Stomach smooth muscle (tissue), 2 donors: ENCODE results near the gene ATP10A.

Experiments used
- H3K27ac ChIP-seq: one replicate; pipeline ENCODE4 v1.7.0; 2013; ENCODE audit warnings: mild to moderate bottlenecking, low read length, inconsistent platforms
- H3K27me3 ChIP-seq, 2 donors: one replicate each; pipeline ENCODE4 v1.7.0; 2013; ENCODE audit warnings: low read length in 2 of 2; ENCODE audit not compliant: insufficient read depth in 2 of 2, control insufficient read depth in 1 of 2
- H3K36me3 ChIP-seq, 2 donors: one replicate each; pipeline ENCODE4 v1.7.0; 2013; ENCODE audit warnings: low read length in 2 of 2; ENCODE audit not compliant: control insufficient read depth in 2 of 2, insufficient read depth in 2 of 2
- H3K4me1 ChIP-seq: one replicate; pipeline ENCODE4 v1.7.0; 2013; ENCODE audit warnings: low read length; ENCODE audit not compliant: control insufficient read depth, insufficient read depth
- H3K4me3 ChIP-seq, 2 donors: one replicate each; pipeline ENCODE4 v1.7.0; 2013; ENCODE audit warnings: low read length in 2 of 2
- H3K9ac ChIP-seq, 2 donors: one replicate each; pipeline ENCODE4 v1.7.0; 2013; ENCODE audit warnings: low read length in 2 of 2, mild to moderate bottlenecking in 1 of 2
- H3K9me3 ChIP-seq, 2 donors: one replicate each; pipeline ENCODE4 v1.7.0; 2013; ENCODE audit warnings: low read length in 2 of 2; ENCODE audit not compliant: control insufficient read depth in 2 of 2
- donor health status: healthy.
- donor health status: Pancreatic carcinoma.

The ATP10A gene

DNA sequence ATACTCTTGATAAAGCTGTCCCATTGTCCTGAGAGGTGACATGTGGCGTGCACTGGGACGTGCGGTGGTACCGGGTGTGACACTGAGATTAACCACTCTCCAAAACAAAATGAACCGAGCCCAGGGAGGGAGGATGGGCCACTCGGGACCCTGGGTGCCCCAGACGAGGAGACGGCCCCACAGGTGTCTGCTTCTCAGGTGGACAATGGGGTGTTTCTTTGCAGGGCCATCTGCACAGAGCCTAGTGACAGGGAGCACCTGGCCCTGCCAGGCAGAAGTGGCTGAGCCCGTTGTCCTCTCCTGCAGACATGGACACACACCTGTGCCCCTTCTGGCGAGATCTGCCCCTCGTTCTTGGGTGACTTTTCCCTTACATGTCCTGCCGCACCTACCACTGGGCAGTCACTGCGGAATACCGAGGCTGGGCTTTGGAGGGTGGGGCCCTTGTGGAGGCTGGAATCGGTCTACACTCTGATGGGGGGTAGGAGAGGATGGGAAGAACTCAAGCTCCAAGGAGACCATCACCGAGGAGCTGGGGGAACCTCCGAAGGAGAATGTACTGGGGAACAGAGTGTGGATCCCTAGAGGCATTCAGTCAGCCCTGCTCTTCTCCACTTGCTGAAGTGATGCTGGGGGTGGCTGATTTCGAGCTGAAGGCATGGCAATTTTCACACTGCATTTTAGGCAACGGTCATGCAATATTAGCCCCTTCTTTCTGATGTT lies 153.5 kb downstream of the ATP10A start:
- H3K27me3 ChIP-seq, result no peaks in the 10 kb centered on the region
- no peaks in the 10 kb centered on the region for H3K9me3 ChIP-seq
- peaks cover 7 to 35% of the 10 kb centered on the region in 2 donors for H3K36me3 ChIP-seq
- no peak overlapping the region for H3K27ac ChIP-seq
- H3K4me1 ChIP-seq, result peaks cover 4% of the 10 kb centered on the region
- H3K9ac ChIP-seq, result no peak overlapping the region
- H3K4me3 ChIP-seq, result no peak overlapping the region

DNA sequence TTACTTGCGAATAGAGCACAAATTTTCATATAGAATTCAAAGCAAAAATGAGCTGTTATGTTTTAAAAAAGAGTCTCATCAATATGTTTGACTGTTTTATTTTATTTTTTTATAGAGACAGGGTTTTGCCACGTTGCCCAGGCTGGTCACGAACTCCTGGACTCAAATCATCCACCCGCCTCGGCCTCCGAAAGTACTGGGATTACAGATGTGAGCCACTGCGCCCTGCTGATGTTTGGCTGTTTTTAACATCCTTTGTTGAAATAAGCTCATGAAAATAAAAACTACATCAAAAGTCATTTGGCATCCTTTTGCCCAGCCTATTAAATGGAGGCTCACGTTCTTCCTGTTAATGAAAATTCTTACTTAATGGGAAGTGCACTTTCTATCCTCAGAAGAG lies 154.7 kb downstream of the ATP10A start:
- Histone ChIP-seq H3K27me3 (no peaks in the 10 kb centered on the region), H3K4me3 (no peak overlapping the region), H3K9me3 (no peaks in the 10 kb centered on the region), H3K9ac (no peak overlapping the region), H3K27ac (no peak overlapping the region), H3K4me1 (peaks cover 4% of the 10 kb centered on the region), H3K36me3 (peaks cover 11 to 31% of the 10 kb centered on the region in 2 donors)

DNA sequence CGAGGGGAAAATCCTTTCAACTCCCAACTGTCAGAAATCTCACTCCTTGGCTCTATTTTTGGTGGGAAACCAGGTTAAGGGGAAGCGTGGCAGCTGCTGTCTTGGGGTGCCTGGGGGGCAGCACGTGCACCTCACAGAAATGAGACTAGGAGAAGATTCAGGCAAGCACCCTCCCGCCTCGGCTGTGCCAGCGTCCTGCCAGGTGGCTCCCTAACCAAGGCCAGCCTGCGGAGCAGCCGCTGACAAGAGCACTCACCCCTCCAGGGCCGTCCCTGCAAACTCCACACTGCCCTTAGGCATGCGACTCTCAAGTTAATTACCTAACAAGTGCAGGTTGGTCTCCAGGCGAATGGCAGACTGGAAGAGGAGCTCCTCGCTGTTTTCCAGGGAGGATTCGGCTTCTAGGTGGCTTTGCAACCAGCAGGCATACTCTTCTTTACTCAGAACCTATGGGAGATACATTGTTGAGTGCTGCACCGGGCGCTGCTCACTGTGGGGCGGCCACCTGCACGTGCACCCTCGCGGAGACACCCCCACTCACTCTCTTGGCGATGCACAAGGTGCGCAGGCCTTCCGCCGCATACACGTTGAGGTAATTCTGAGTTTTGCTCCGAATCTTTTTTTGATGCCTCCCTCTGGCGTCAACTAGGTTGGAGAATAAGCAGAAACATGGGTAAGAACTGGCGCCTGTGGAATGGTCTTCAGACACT lies 155.3 kb downstream of the ATP10A start:
- Histone ChIP-seq H3K4me1 (peaks cover 4% of the 10 kb centered on the region), H3K4me3 (no peak overlapping the region), H3K27ac (no peak overlapping the region), H3K36me3 (peaks cover 11 to 28% of the 10 kb centered on the region in 2 donors), H3K9me3 (no peaks in the 10 kb centered on the region), H3K27me3 (no peaks in the 10 kb centered on the region), H3K9ac (no peak overlapping the region)

DNA sequence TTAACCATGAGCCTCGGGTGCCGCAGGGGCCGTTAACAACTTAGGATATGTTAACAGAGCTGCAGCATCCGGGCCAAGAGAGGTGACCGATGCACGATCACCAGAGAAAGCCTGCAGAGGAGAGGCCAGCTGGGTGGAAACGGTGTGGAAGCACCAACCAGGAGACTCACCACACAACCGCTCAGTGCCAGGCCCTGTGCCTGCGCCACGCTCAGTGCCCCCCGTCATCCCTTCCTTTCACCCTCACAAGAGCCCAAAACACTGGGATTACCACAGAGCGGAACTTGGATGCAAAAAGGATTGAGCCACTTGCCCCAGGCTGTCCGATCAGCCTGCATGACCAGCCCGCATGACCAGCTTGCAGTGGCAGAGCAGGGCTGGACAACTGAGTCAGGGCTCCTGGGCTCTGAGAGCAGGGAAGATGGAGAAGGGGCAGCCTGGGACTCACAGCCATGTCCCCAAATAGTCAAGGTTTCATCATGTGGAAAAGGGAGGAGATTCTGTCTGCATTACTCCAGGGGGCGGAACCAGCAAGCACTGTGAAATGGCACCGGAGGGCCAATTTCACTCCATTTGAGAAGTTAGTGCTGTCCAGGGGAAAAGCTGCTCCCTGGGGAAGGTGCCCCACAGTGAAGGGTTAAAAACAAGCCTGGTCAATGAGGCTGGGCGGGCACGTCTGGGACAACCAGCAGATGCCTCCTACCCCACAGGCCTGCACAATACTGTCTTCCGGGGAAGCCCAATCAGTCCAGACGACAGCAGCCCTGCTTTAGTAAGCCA lies 156.8 kb downstream of the ATP10A start:
- H3K36me3 ChIP-seq, result peaks cover 10 to 26% of the 10 kb centered on the region in 2 donors
- H3K4me3 ChIP-seq, result no peak overlapping the region
- no peaks in the 10 kb centered on the region for H3K27me3 ChIP-seq
- peaks cover 4% of the 10 kb centered on the region for H3K4me1 ChIP-seq
- no peaks in the 10 kb centered on the region for H3K9me3 ChIP-seq
- no peak overlapping the region for H3K9ac ChIP-seq
- H3K27ac ChIP-seq, result no peak overlapping the region

DNA sequence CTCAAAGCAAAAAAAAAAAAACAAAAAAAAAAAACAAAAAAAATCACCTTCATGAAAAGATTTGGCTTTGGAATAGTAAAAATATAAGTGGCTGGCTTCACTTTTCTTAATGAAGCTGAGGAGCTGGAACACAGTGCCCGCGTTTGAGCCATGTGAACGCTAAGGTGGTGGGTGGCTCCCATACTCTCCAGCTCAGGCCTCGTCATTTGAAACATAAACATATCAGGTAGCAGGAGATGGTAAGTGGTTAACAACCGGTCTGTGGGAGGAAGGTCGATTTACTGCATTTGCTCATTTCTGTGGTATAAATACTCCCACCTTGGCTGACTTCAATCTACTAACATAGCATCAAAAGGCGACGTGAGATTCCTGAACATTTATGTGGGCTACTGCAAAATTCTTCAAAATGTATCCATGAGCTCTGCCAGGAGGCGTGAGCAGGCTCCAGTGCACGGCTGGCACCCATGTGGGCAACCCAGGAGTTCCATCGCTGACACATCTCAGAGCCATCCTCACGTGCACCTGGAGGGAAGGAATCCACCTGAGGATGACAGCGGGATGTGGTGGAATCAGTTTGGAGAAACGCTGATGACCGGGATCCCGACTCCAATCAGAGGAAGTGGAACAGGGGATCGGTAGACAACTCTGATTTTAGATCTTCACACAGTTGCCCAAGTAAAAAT lies 157.6 kb downstream of the ATP10A start:
- H3K9ac ChIP-seq, result no peak overlapping the region
- H3K27ac ChIP-seq, result no peak overlapping the region
- H3K36me3 ChIP-seq, result peaks cover 10 to 24% of the 10 kb centered on the region in 2 donors
- H3K4me1 ChIP-seq, result peaks cover 4% of the 10 kb centered on the region
- no peak overlapping the region for H3K4me3 ChIP-seq
- no peaks in the 10 kb centered on the region for H3K27me3 ChIP-seq
- H3K9me3 ChIP-seq, result no peaks in the 10 kb centered on the region

DNA sequence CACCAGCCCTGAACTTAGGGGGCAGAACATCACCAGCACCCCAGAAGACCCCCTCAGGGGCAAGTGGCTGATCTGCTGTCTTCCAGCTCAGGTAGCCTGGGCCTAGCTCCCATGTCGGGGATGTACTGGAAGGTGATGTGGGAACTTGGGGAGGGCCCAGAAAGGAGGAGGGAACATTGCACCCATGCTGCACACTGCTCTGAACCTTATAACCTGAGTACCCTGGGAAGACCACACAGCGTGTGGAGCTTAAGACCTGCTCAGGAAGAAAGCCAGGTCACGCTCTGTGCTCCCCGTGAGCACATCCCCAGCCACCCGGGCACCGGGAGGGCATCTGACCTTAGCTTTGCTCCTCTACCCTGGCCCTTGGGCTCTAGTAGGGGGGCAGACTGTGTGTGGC lies 159.4 kb downstream of the ATP10A start:
- no peaks in the 10 kb centered on the region for H3K9me3 ChIP-seq
- H3K27ac ChIP-seq, result no peak overlapping the region
- no peaks in the 10 kb centered on the region for H3K27me3 ChIP-seq
- H3K4me3 ChIP-seq, result no peak overlapping the region
- no peak overlapping the region for H3K9ac ChIP-seq
- H3K36me3 ChIP-seq, result peaks cover 12 to 26% of the 10 kb centered on the region in 2 donors
- H3K4me1 ChIP-seq, result no peaks in the 10 kb centered on the region

DNA sequence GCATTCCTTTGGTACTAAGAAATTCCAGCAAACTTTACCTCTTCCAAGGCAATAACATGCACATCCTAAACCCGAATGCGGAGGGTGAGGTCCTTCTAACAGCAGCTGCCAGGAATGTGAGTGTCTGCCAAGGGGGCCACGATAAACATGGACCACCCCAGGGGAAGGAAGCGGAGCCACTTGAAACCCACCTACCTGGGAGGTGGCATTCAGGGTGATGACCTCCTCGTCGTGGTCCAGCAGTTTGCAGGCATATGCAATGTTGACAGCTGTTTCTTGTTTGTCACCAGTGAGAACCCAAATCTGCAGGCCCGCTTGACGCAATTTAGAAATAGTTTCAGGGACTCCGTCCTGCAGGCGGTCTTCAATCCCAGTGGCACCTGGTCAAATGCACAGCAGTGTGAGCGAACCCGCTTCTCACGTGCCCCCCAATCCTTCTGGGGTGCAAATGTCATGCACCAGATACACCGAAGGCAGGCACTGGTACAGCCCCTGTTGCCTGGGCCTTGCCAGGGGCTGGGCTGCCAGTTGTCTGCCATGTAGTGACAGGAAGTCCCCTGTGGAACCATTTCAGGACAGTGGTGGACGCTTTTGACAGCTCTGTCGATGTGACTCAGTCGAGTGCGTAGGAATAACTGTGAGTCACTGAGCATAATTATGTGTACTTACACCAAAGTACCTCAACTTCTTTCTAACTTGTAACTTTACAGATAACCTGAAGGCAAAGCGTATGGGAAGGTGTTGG lies 161.2 kb downstream of the ATP10A start:
- Histone ChIP-seq H3K9me3 (no peaks in the 10 kb centered on the region), H3K27me3 (no peaks in the 10 kb centered on the region), H3K4me1 (no peaks in the 10 kb centered on the region), H3K36me3 (peaks cover 12 to 25% of the 10 kb centered on the region in 2 donors), H3K9ac (no peak overlapping the region), H3K27ac (no peak overlapping the region), H3K4me3 (no peak overlapping the region)

DNA sequence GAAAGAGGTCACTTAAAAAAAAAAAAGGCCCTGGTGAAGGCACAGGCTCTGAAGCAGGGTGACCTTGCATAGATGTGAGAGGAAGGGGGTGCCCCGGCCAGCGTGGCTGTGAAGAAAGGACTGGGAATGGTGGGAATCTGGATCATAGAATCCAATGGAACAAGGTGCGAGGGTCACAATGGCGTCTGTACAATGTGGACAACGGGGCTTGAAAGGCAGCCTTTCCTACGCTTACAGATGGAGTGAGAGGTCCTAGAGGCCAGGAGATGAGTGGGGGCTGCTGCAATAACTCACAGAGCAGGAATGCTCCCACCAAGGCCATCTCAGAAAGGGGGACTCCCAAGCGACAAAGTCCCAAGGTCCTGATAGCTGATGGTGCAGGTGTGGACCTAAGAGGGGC lies 162.2 kb downstream of the ATP10A start:
- Histone ChIP-seq H3K9ac (no peak overlapping the region), H3K27me3 (no peaks in the 10 kb centered on the region), H3K4me1 (no peaks in the 10 kb centered on the region), H3K36me3 (peaks cover 9 to 32% of the 10 kb centered on the region in 2 donors), H3K4me3 (no peak overlapping the region), H3K27ac (no peak overlapping the region), H3K9me3 (no peaks in the 10 kb centered on the region)

DNA sequence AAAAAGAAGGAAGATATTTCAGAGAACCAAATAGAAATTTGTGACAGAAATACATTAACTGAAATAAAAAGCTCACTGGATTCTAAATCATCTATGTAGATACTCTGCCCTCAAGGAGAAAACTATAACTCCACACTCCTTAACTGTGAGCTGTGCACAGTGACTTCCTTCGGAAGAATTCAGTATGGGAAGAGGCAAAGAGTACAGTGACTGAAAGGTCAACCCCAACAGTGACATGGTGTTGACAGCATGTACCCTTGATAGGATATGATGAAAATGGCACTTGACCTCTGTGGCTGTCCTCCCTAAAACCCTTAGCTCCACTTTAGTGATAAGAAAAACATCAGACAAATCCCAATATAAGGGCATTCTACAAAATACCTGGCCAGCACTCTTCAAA lies 165.5 kb downstream of the ATP10A start:
- Histone ChIP-seq H3K36me3 (peaks cover 11 to 47% of the 10 kb centered on the region in 2 donors), H3K27me3 (no peaks in the 10 kb centered on the region), H3K4me1 (peaks cover 2% of the 10 kb centered on the region), H3K9ac (no peak overlapping the region), H3K27ac (no peak overlapping the region), H3K9me3 (no peaks in the 10 kb centered on the region), H3K4me3 (no peak overlapping the region)
